CD4-positive, alpha-beta memory T cell (primary cell): ENCODE measurements around the gene TMEM259. TPM values are rescaled to one million over a fixed set of nuclear protein-coding genes. Genes with fewer than 3 reads are reported as not detected.

Experiments used
- CTCF ChIA-PET: fragments of 350-600 bp; sonication (Branson Sonifier 250); formaldehyde crosslinking; loops from one replicate; lab custom pipeline; 2021; ENCODE audit warnings: inconsistent platforms; ENCODE audit not compliant: partially characterized antibody; lab: Charles Lee
- POLR2A ChIA-PET: fragments of 350-600 bp; sonication (Branson Sonifier 250); formaldehyde crosslinking; loops from one replicate; lab custom pipeline; 2021; ENCODE audit not compliant: partially characterized antibody; lab: Charles Lee
- DNase-seq, 5 donors: peaks; one replicate each; pipeline versions ENCODE4 v3.0.0 to v3.0.0-alpha.2; 2020 to 2022; ENCODE audit warnings: mixed read lengths in 1 of 5
- H3K27ac ChIP-seq: one replicate; pipeline ENCODE4 v1.7.0; 2013; ENCODE audit warnings: low read depth, low read length
- H3K27me3 ChIP-seq: 2 replicates; pipeline ENCODE4 v1.7.0; 2013; ENCODE audit warnings: mild to moderate bottlenecking, low read length, moderate library complexity; ENCODE audit not compliant: insufficient read depth
- H3K36me3 ChIP-seq: 2 replicates; pipeline ENCODE4 v1.7.0; 2013; ENCODE audit warnings: mild to moderate bottlenecking, low read length, moderate library complexity; ENCODE audit not compliant: insufficient read depth
- H3K4me1 ChIP-seq: 2 replicates; pipeline ENCODE4 v1.7.0; 2013; ENCODE audit warnings: mild to moderate bottlenecking, low read length, moderate library complexity; ENCODE audit not compliant: insufficient read depth
- H3K4me3 ChIP-seq, 2 donors: one replicate each; pipeline ENCODE4 v1.7.0; 2013; ENCODE audit warnings: low read length in 2 of 2, mild to moderate bottlenecking in 1 of 2
- H3K9me3 ChIP-seq, 2 donors: one replicate each; pipeline ENCODE4 v1.7.0; 2013; ENCODE audit warnings: low read length in 2 of 2, control low read depth in 1 of 2; ENCODE audit not compliant: control insufficient read depth in 1 of 2
- H3K27ac Mint-ChIP-seq, 7 donors: one replicate each; pipeline ENCODE4 v1.8.0; 2020 to 2021; ENCODE audit warnings: mixed read lengths in 7 of 7, mild to moderate bottlenecking in 6 of 7, inconsistent platforms in 3 of 7, moderate library complexity in 3 of 7
- H3K27me3 Mint-ChIP-seq, 2 donors: one replicate each; pipeline ENCODE4 v1.8.0; 2020 to 2021; ENCODE audit warnings: mixed read lengths in 2 of 2
- H3K36me3 Mint-ChIP-seq, 2 donors: one replicate each; pipeline ENCODE4 v1.8.0; 2020 to 2021; ENCODE audit warnings: mixed read lengths in 2 of 2, inconsistent platforms in 1 of 2, mild to moderate bottlenecking in 1 of 2
- H3K4me1 Mint-ChIP-seq, 4 donors: one replicate each; pipeline ENCODE4 v1.8.0; 2020 to 2021; ENCODE audit warnings: mixed read lengths in 4 of 4, mild to moderate bottlenecking in 1 of 4
- H3K4me3 Mint-ChIP-seq, 8 donors: one replicate each; pipeline ENCODE4 v1.8.0; 2020 to 2021; ENCODE audit warnings: mixed read lengths in 8 of 8, mild to moderate bottlenecking in 7 of 8, moderate library complexity in 6 of 8, inconsistent platforms in 3 of 8
- H3K9me3 Mint-ChIP-seq, 8 donors: one replicate each; pipeline ENCODE4 v1.8.0; 2020 to 2021; ENCODE audit warnings: mixed read lengths in 8 of 8, mild to moderate bottlenecking in 5 of 8, inconsistent platforms in 3 of 8, moderate library complexity in 1 of 8
- intact Hi-C: fragments of 100-400 bp; cut with micrococcal nuclease; formaldehyde crosslinking; loops from one replicate; pipeline ENCODE4 v1.15.1; 2023
- polyA plus RNA-seq, 2 donors: library from polyadenylated mRNA; unstranded; fragments of 300-500 nt; fragmentation: Illumina TruSeq; gene quantifications; one replicate each; pipeline ENCODE4 v1.2.3, GENCODE V29; 2021
- total RNA-seq, 2 experiments: library from RNA; stranded (reverse); gene quantifications; one replicate each; pipeline ENCODE4 v1.2.3, GENCODE V29; 2021

The TMEM259 gene
- total and polyA plus RNA-seq, 4 experiments from 2014 or later: 40.5 to 329 (median 196) TPM

DNA sequence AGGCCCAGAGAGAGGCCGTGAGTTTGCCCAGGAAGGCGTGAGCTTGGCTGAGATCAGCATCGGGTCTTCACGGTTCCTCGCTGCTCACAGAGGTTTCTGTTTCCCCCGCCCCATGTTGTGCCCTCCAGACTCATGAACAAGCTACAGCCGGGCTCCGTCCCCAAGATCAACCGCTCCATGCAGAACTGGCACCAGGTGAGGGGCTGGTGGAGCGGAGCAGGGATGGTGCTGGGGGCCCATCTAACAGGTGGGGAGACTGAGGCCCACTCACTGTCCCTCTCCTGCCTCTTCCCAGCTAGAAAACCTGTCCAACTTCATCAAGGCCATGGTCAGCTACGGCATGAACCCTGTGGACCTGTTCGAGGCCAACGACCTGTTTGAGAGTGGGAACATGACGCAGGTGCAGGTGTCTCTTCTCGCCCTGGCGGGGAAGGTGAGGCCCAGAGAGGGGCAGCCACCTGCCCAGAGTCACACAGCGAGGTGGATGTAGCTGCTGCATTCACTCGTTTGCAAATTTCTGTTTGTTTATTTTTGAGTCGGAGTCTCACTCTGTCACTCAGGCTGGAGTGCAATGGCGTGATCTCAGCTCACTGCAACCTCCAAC lies 11.4 kb upstream of the TMEM259 start:
- peak overlapping the region; percentile 9 for H3K27ac ChIP-seq
- DNase-seq: no peak
- Mint-ChIP-seq H3K27ac (peak overlapping the region; percentile 36 to 89 (median 61)), H3K4me3 (peak overlapping the region in 1 of 8 donors; percentile 15), H3K9me3 (peaks cover 0 to 3% (median 0%) of the 10 kb centered on the region in 8 donors), H3K36me3 (peaks cover 26 to 40% of the 10 kb centered on the region in 2 donors), H3K27me3 (no peaks in the 10 kb centered on the region), H3K4me1 (peaks cover 19 to 63% (median 38%) of the 10 kb centered on the region in 4 donors)
- H3K4me3 ChIP-seq: no peak overlapping the region
- H3K4me1 ChIP-seq: peaks cover 64% of the 10 kb centered on the region
- H3K9me3 ChIP-seq: no peaks in the 10 kb centered on the region
- CTCF ChIA-PET: interaction anchor here (0.7 to 2.9 kb wide), 8 partner anchors 11 to 234 kb away, joined by 3 to 18 read pairs (median 3); partner anchors contain the start of genes RNU6-2 and TMEM259
- H3K27me3 ChIP-seq: no peaks in the 10 kb centered on the region
- H3K36me3 ChIP-seq: peaks cover 27% of the 10 kb centered on the region
- POLR2A ChIA-PET: interaction anchor here (0.8 to 21.2 kb wide), 7 partner anchors 7 to 237 kb away, joined by 3 to 1029 read pairs (median 6); partner anchors contain the start of genes ABCA7, ARHGAP45, CIRBP and RNU6-2
- intact Hi-C loops: no loop called here

- Mint-ChIP-seq H3K27me3 (no peaks in the 10 kb centered on the region), H3K27ac (peak overlapping the region; percentile 89 to 98 (median 93)), H3K4me1 (peaks cover 10 to 40% (median 27%) of the 10 kb centered on the region in 4 donors), H3K4me3 (peak overlapping the region; percentile 89 to 98 (median 97)), H3K36me3 (peaks cover 12 to 28% of the 10 kb centered on the region in 2 donors), H3K9me3 (peaks cover 0 to 3% (median 0%) of the 10 kb centered on the region in 8 donors)
- Histone ChIP-seq H3K9me3 (no peaks in the 10 kb centered on the region), H3K27ac (peak overlapping the region; percentile 83), H3K27me3 (no peaks in the 10 kb centered on the region), H3K36me3 (peaks cover 18% of the 10 kb centered on the region), H3K4me3 (peak overlapping the region; percentile 91 to 97), H3K4me1 (peaks cover 49% of the 10 kb centered on the region)
- DNase-seq: peak; percentile 65 to 79 (median 75)
- intact Hi-C loops: loop anchor here (1.0 kb wide), 1 partner anchor 37 kb away; no protein-coding TSS in a partner anchor
- POLR2A ChIA-PET: interaction anchor here (0.7 to 21.2 kb wide), 28 partner anchors 10 to 247 kb away, joined by 3 to 1029 read pairs (median 6); partner anchors contain the start of genes ABCA7, ARHGAP45, CIRBP and FAM174C
- CTCF ChIA-PET: interaction anchor here (0.8 to 4.5 kb wide), 8 partner anchors 10 to 238 kb away, joined by 3 to 31 read pairs (median 4); partner anchors contain the start of genes ABCA7 and ARHGAP45
Observed at GRCh38 chr19:1028062-1028926, 7.4 kb upstream of the TMEM259 start.

GRCh38 chr19:1027650-1028061 lies 6.7 kb upstream of the TMEM259 start:
- H3K4me3 ChIP-seq: peak overlapping the region; percentile 91 to 97
- peaks cover 11% of the 10 kb centered on the region for H3K36me3 ChIP-seq
- H3K27ac Mint-ChIP-seq: peak overlapping the region; percentile 93 to 98 (median 95)
- H3K27ac ChIP-seq: peak overlapping the region; percentile 83
- intact Hi-C loops: loop anchor here (1.0 kb wide), 1 partner anchor 38 kb away; no protein-coding TSS in a partner anchor
- peaks cover 0 to 3% (median 0%) of the 10 kb centered on the region in 8 donors for H3K9me3 Mint-ChIP-seq
- H3K27me3 Mint-ChIP-seq: no peaks in the 10 kb centered on the region
- H3K27me3 ChIP-seq: no peaks in the 10 kb centered on the region
- peaks cover 12 to 22% of the 10 kb centered on the region in 2 donors for H3K36me3 Mint-ChIP-seq
- peaks cover 10 to 36% (median 23%) of the 10 kb centered on the region in 4 donors for H3K4me1 Mint-ChIP-seq
- CTCF ChIA-PET: interaction anchor here (1.0 to 4.5 kb wide), 7 partner anchors 11 to 53 kb away, joined by 3 to 31 read pairs (median 3); partner anchors contain the start of genes ABCA7 and ARHGAP45
- no peaks in the 10 kb centered on the region for H3K9me3 ChIP-seq
- H3K4me1 ChIP-seq: peaks cover 42% of the 10 kb centered on the region
- POLR2A ChIA-PET: interaction anchor here (0.7 to 21.2 kb wide), 22 partner anchors 9 to 248 kb away, joined by 3 to 1029 read pairs (median 6); partner anchors contain the start of genes ABCA7, ARHGAP45, CIRBP and FAM174C
- peak overlapping the region; percentile 97 to 99 (median 98) for H3K4me3 Mint-ChIP-seq
- peak in 1 of 5 donors; percentile 42 for DNase-seq

- Histone ChIP-seq H3K9me3 (no peaks in the 10 kb centered on the region), H3K27ac (peak overlapping the region; percentile 83), H3K27me3 (no peaks in the 10 kb centered on the region), H3K4me1 (peaks cover 37% of the 10 kb centered on the region), H3K36me3 (peaks cover 5% of the 10 kb centered on the region), H3K4me3 (peak overlapping the region; percentile 91 to 97)
- DNase-seq: peak; percentile 31 to 58 (median 46)
- ChIA-PET POLR2A (interaction anchor here (0.7 to 21.2 kb wide), 26 partner anchors 9 to 248 kb away, joined by 3 to 1029 read pairs (median 5); partner anchors contain the start of genes ABCA7, ARHGAP45, ATP5F1D and CIRBP), CTCF (interaction anchor here (0.7 to 4.5 kb wide), 9 partner anchors 11 to 163 kb away, joined by 3 to 31 read pairs (median 3); partner anchors contain the start of genes ABCA7 and ARHGAP45)
- peaks cover 6 to 16% of the 10 kb centered on the region in 2 donors for H3K36me3 Mint-ChIP-seq
- peaks cover 8 to 35% (median 21%) of the 10 kb centered on the region in 4 donors for H3K4me1 Mint-ChIP-seq
- H3K27ac Mint-ChIP-seq: peak overlapping the region; percentile 93 to 98 (median 95)
- H3K9me3 Mint-ChIP-seq: peaks cover 0 to 3% (median 0%) of the 10 kb centered on the region in 8 donors
- H3K27me3 Mint-ChIP-seq: no peaks in the 10 kb centered on the region
- H3K4me3 Mint-ChIP-seq: peak overlapping the region; percentile 97 to 99 (median 98)
- intact Hi-C loops: loop anchor here (1.0 kb wide), 1 partner anchor 13 kb away; the partner anchor contains the start of gene ABCA7
Observed at GRCh38 chr19:1026783-1027649, 6.1 kb upstream of the TMEM259 start.

DNA sequence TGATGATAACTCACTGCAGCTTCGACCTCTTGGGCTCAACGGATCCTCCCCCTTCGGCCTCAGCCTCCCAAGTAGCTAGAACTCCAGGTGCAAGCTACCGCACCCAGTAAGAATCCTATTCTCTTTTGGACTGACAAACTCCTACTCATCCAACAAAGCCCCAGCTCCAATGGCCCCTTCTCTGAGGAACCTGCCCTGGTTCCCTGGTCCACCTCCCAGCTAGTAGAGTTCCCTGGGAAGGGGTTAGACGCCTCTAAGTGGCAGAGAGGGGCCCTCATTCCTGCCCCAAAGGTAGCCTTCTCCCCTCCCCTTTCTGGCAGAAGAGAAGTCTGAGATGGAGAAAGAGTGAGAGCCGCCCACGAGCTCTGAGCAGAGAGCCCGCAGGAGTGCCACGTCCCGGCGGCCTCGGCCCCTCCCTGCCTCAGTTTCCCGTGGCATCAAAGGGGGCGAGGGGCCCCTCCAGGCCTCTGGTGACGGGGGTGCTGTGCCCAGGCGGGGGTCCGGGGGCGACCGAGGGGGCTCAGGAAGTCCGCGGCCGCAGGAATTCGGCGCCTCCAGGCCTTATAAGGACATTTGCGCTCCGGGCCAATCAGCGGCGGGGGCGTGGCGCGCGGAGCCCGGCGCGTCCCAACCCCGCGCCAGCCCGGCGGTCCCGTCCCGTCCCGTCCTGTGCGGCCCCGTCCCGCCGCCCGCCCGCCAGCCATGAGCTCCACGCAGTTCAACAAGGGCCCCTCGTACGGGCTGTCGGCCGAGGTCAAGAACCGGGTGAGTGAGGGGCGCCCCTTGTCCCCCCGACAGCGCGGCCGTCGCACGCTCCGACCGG lies 5.2 kb upstream of the TMEM259 start, which contains the start of gene CNN2:
TSS of gene CNN2 (plus strand) at position 649 of the 823 bp plus-strand sequence. CDS start at position 703, 54 bp downstream.
- peaks cover 0 to 6% (median 0%) of the 10 kb centered on the region in 8 donors for H3K9me3 Mint-ChIP-seq
- ChIA-PET CTCF (interaction anchor here (0.7 to 2.1 kb wide), 7 partner anchors 12 to 218 kb away, joined by 3 to 10 read pairs (median 3); partner anchors contain the start of gene ARHGAP45), POLR2A (interaction anchor here (0.9 to 21.2 kb wide), 22 partner anchors 8 to 249 kb away, joined by 3 to 1029 read pairs (median 6); partner anchors contain the start of genes ABCA7, ARHGAP45, ATP5F1D and CIRBP)
- H3K36me3 ChIP-seq: no peaks in the 10 kb centered on the region
- peak in 4 of 5 donors; percentile 46 to 68 (median 60) for DNase-seq
- intact Hi-C loops: loop anchor here (1.0 kb wide), 1 partner anchor 14 kb away; the partner anchor contains the start of gene ABCA7
- peak within 1 kb of the TSS; percentile 91 to 97 for H3K4me3 ChIP-seq
- no peaks in the 10 kb centered on the region for H3K27me3 ChIP-seq
- H3K4me1 Mint-ChIP-seq: peaks cover 11 to 40% (median 25%) of the 10 kb centered on the region in 4 donors
- peaks cover 41% of the 10 kb centered on the region for H3K4me1 ChIP-seq
- peak within 1 kb of the TSS; percentile 97 to 99 (median 98) for H3K4me3 Mint-ChIP-seq
- H3K36me3 Mint-ChIP-seq: peaks cover 6 to 21% of the 10 kb centered on the region in 2 donors
- peak within 1 kb of the TSS; percentile 93 to 98 (median 95) for H3K27ac Mint-ChIP-seq
- H3K27ac ChIP-seq: peak within 1 kb of the TSS; percentile 83
- no peaks in the 10 kb centered on the region for H3K9me3 ChIP-seq
- peaks cover 0 to 5% of the 10 kb centered on the region in 2 donors for H3K27me3 Mint-ChIP-seq
